Measurements from ENCODE around the gene OAF. TPM values are rescaled to one million over a fixed set of nuclear protein-coding genes. Genes with fewer than 3 reads are reported as not detected.

OAF gene
- total and polyA plus RNA-seq, 9 of the 15 experiments (the other 6 are each of a cell fraction or from before 2014, with no cell fraction given), result 1.1 to 21.6 (median 7.5) TPM

- TF ChIP-seq CTCFL (IDR thresholded peaks at IDR 0.05; ENCODE audit: borderline replicate concordance, insufficient read depth, low read depth, low read length, poor library complexity, severe bottlenecking) (no peak), ZNF217 (CRISPR knock-in tag; IDR thresholded peaks at IDR 0.05) (no peak), WHSC1 (IDR thresholded peaks at IDR 0.05; ENCODE audit: low read length) (no peak), U2AF1 (optimal IDR thresholded peaks at IDR 0.05; ENCODE audit: low read depth, low read length) (no peak), CREB5 (CRISPR knock-in tag; IDR thresholded peaks at IDR 0.05) (no peak), MAFK (IDR thresholded peaks at IDR 0.05; ENCODE audit: low read length) (no peak), GTF2F1 (IDR thresholded peaks at IDR 0.05; ENCODE audit: low read depth, low read length) (no peak), AFF4 (CRISPR knock-in tag; IDR thresholded peaks at IDR 0.05) (no peak), FOXP4 (CRISPR knock-in tag; IDR thresholded peaks at IDR 0.05; ENCODE audit: borderline replicate concordance) (no peak)
Observed at GRCh38 chr11:120191058-120191457, 19.8 kb upstream of the OAF start (continued).

Data from K562 (cell line).